Naive thymus-derived CD4-positive, alpha-beta T cell (primary cell): ENCODE measurements around the gene NCOA3. TPM values are rescaled to one million over a fixed set of nuclear protein-coding genes. Genes with fewer than 3 reads are reported as not detected.
A peak's percentile ranks its signal among the peaks of the same experiment; 100 is the strongest.

Source experiments
- ATAC-seq: fragments of 150-1000 bp; cut with Tn5 transposase; 2 replicates; pipeline ENCODE4 v1.10.0; 2021; ENCODE audit warnings: mild to moderate bottlenecking, moderate library complexity
- CTCF ChIA-PET: fragments of 350-600 bp; sonication (Branson Sonifier 250); formaldehyde crosslinking; loops from one replicate; lab custom pipeline; 2021; ENCODE audit warnings: antibody characterized with exemption; lab: Charles Lee
- POLR2A ChIA-PET: fragments of 350-600 bp; sonication (Branson Sonifier 250); formaldehyde crosslinking; loops from one replicate; lab custom pipeline; 2021; ENCODE audit warnings: antibody characterized with exemption, inconsistent platforms; lab: Charles Lee
- DNase-seq, 9 donors: peaks; one replicate each; pipeline versions ENCODE4 v3.0.0 to v3.0.0-alpha.2; 2020 to 2022; ENCODE audit warnings: mixed read lengths in 1 of 9
- H3K27ac ChIP-seq: one replicate; pipeline ENCODE4 v1.7.0; 2013; ENCODE audit warnings: mild to moderate bottlenecking, low read depth, low read length, moderate library complexity
- H3K27me3 ChIP-seq, 2 donors: one replicate each; pipeline ENCODE4 v1.7.0; 2013; ENCODE audit warnings: low read length in 2 of 2, mild to moderate bottlenecking in 2 of 2, moderate library complexity in 2 of 2; ENCODE audit not compliant: control insufficient read depth in 2 of 2, insufficient read depth in 2 of 2
- H3K36me3 ChIP-seq, 3 experiments: 1 replicate in 2 of 3; 2 replicates in 1 of 3; pipeline ENCODE4 v1.7.0; 2013; ENCODE audit warnings: low read length in 3 of 3, mild to moderate bottlenecking in 3 of 3, moderate library complexity in 1 of 3; ENCODE audit not compliant: insufficient read depth in 3 of 3, control insufficient read depth in 2 of 3
- H3K4me1 ChIP-seq, 2 donors: one replicate each; pipeline ENCODE4 v1.7.0; 2013; ENCODE audit warnings: low read length in 2 of 2, mild to moderate bottlenecking in 2 of 2, moderate library complexity in 1 of 2; ENCODE audit not compliant: control insufficient read depth in 2 of 2, insufficient read depth in 2 of 2
- H3K4me3 ChIP-seq: 2 replicates; pipeline ENCODE4 v1.7.0; 2013; ENCODE audit warnings: mild to moderate bottlenecking, low read length
- H3K9me3 ChIP-seq, 3 experiments: 1 replicate in 2 of 3; 2 replicates in 1 of 3; pipeline ENCODE4 v1.7.0; 2013; ENCODE audit warnings: low read length in 3 of 3; ENCODE audit not compliant: control insufficient read depth in 2 of 3
- H3K27ac Mint-ChIP-seq, 9 donors: one replicate each; pipeline ENCODE4 v1.8.0; 2020 to 2022; ENCODE audit warnings: mixed read lengths in 9 of 9, mild to moderate bottlenecking in 8 of 9, moderate library complexity in 5 of 9, inconsistent platforms in 2 of 9
- H3K27me3 Mint-ChIP-seq, 5 donors: one replicate each; pipeline ENCODE4 v1.8.0; 2021 to 2022; ENCODE audit warnings: mixed read lengths in 5 of 5, mild to moderate bottlenecking in 1 of 5
- H3K36me3 Mint-ChIP-seq, 5 donors: one replicate each; pipeline ENCODE4 v1.8.0; 2020 to 2022; ENCODE audit warnings: mixed read lengths in 5 of 5, mild to moderate bottlenecking in 3 of 5, inconsistent platforms in 1 of 5
- H3K4me1 Mint-ChIP-seq, 7 donors: one replicate each; pipeline ENCODE4 v1.8.0; 2020 to 2022; ENCODE audit warnings: mixed read lengths in 7 of 7, mild to moderate bottlenecking in 3 of 7, inconsistent platforms in 1 of 7
- H3K4me3 Mint-ChIP-seq, 10 donors: one replicate each; pipeline ENCODE4 v1.8.0; 2020 to 2022; ENCODE audit warnings: mild to moderate bottlenecking in 10 of 10, mixed read lengths in 10 of 10, moderate library complexity in 6 of 10, inconsistent platforms in 2 of 10
- H3K9me3 Mint-ChIP-seq, 11 donors: one replicate each; pipeline ENCODE4 v1.8.0; 2020 to 2022; ENCODE audit warnings: mixed read lengths in 11 of 11, mild to moderate bottlenecking in 4 of 11, inconsistent platforms in 1 of 11, moderate library complexity in 1 of 11
- intact Hi-C, 2 donors: fragments of 100-400 bp; cut with micrococcal nuclease; formaldehyde crosslinking; loops; one replicate each; pipeline ENCODE4 v1.15.1; 2023
- polyA plus RNA-seq, 2 donors: library from polyadenylated mRNA; unstranded; fragments of 300-500 nt; fragmentation: Illumina TruSeq; gene quantifications; one replicate each; pipeline ENCODE4 v1.2.3, GENCODE V29; 2021
- total RNA-seq, 6 experiments: library from RNA in 5 of 6; stranded (reverse) in 5 of 6; gene quantifications; 1 replicate in 5 of 6; 2 replicates in 1 of 6; pipeline ENCODE4 v1.2.3 and lab custom pipeline; 2021 to 2026

Gene NCOA3
- total and polyA plus RNA-seq, 7 experiments from 2014 or later: 20.3 to 115 (median 85.5) TPM

- intact Hi-C loops: no loop called here
- H3K36me3 Mint-ChIP-seq: peaks cover 0 to 25% (median 16%) of the 10 kb centered on the region in 5 donors
- peaks cover 53 to 84% (median 64%) of the 10 kb centered on the region in 7 donors for H3K4me1 Mint-ChIP-seq
- POLR2A ChIA-PET: no interaction called here
- peak overlapping the region in 2 of 9 donors; percentile 14 to 38 for H3K27ac Mint-ChIP-seq
- H3K4me3 Mint-ChIP-seq: peak overlapping the region in 4 of 10 donors; percentile 6 to 51 (median 22)
- no peak overlapping the region for H3K4me3 ChIP-seq
- no peaks in the 10 kb centered on the region for H3K27me3 Mint-ChIP-seq
- no peak for ATAC-seq
- no peaks in the 10 kb centered on the region for H3K27me3 ChIP-seq
- no peaks in the 10 kb centered on the region for H3K9me3 ChIP-seq
- CTCF ChIA-PET: no interaction called here
- H3K9me3 Mint-ChIP-seq: peaks cover 0 to 2% (median 0%) of the 10 kb centered on the region in 11 donors
- no peak overlapping the region for H3K27ac ChIP-seq
- H3K4me1 ChIP-seq: peaks cover 0 to 16% of the 10 kb centered on the region in 2 donors
- DNase-seq: no peak
- peaks cover 0 to 16% (median 0%) of the 10 kb centered on the region in 3 experiments for H3K36me3 ChIP-seq
Measured at GRCh38 chr20:47535994-47536393, 34.3 kb downstream of the NCOA3 start.

GRCh38 chr20:47540443-47541354 is 39.0 kb downstream of the NCOA3 start:
- ATAC-seq (peak; percentile 47), DNase-seq (no peak)
- POLR2A ChIA-PET: no interaction called here
- Mint-ChIP-seq H3K9me3 (peaks cover 0 to 1% (median 0%) of the 10 kb centered on the region in 11 donors), H3K36me3 (peaks cover 0 to 24% (median 9%) of the 10 kb centered on the region in 5 donors), H3K4me3 (peak overlapping the region in 7 of 10 donors; percentile 0 to 60 (median 39)), H3K27me3 (no peaks in the 10 kb centered on the region), H3K4me1 (peaks cover 55 to 92% (median 77%) of the 10 kb centered on the region in 7 donors), H3K27ac (peak overlapping the region in 8 of 9 donors; percentile 8 to 62 (median 22))
- Histone ChIP-seq H3K9me3 (no peaks in the 10 kb centered on the region), H3K27ac (no peak overlapping the region), H3K4me1 (peaks cover 0 to 10% of the 10 kb centered on the region in 2 donors), H3K36me3 (peaks cover 0 to 4% (median 0%) of the 10 kb centered on the region in 3 experiments), H3K4me3 (no peak overlapping the region), H3K27me3 (no peaks in the 10 kb centered on the region)
- intact Hi-C loops: loop anchor here in 1 of 2 donors (5.0 kb wide), 1 partner anchor 38 kb away; the partner anchor contains the start of gene NCOA3
- CTCF ChIA-PET: interaction anchor here (0.6 kb wide), 1 partner anchor 32 kb away, joined by 3 read pairs; no protein-coding TSS in a partner anchor

GRCh38 chr20:47541355-47541922 is 39.8 kb downstream of the NCOA3 start:
- Mint-ChIP-seq H3K36me3 (peaks cover 0 to 23% (median 4%) of the 10 kb centered on the region in 5 donors), H3K27me3 (no peaks in the 10 kb centered on the region), H3K4me3 (peak overlapping the region in 4 of 10 donors; percentile 14 to 39 (median 31)), H3K4me1 (peaks cover 56 to 91% (median 77%) of the 10 kb centered on the region in 7 donors), H3K27ac (peak overlapping the region in 5 of 9 donors; percentile 1 to 77 (median 51)), H3K9me3 (peaks cover 0 to 1% (median 0%) of the 10 kb centered on the region in 11 donors)
- POLR2A ChIA-PET: no interaction called here
- no peaks in the 10 kb centered on the region for H3K27me3 ChIP-seq
- intact Hi-C loops: loop anchor here in 1 of 2 donors (5.0 kb wide), 1 partner anchor 39 kb away; the partner anchor contains the start of gene NCOA3
- CTCF ChIA-PET: no interaction called here
- no peak for DNase-seq
- no peaks in the 10 kb centered on the region for H3K36me3 ChIP-seq
- H3K4me1 ChIP-seq: peaks cover 0 to 10% of the 10 kb centered on the region in 2 donors
- H3K27ac ChIP-seq: no peak overlapping the region
- H3K9me3 ChIP-seq: no peaks in the 10 kb centered on the region
- H3K4me3 ChIP-seq: no peak overlapping the region
- ATAC-seq: no peak

- CTCF ChIA-PET: no interaction called here
Measured at GRCh38 chr20:47543006-47543431, 41.3 kb downstream of the NCOA3 start.

GRCh38 chr20:47544240-47544639 is 42.6 kb downstream of the NCOA3 start:
- Mint-ChIP-seq H3K4me3 (peak overlapping the region in 5 of 10 donors; percentile 12 to 28 (median 23)), H3K4me1 (peaks cover 50 to 90% (median 76%) of the 10 kb centered on the region in 7 donors), H3K36me3 (peaks cover 4 to 23% (median 7%) of the 10 kb centered on the region in 5 donors), H3K9me3 (peaks cover 0 to 1% (median 0%) of the 10 kb centered on the region in 11 donors), H3K27ac (peak overlapping the region in 3 of 9 donors; percentile 1 to 60 (median 28)), H3K27me3 (no peaks in the 10 kb centered on the region)
- Histone ChIP-seq H3K9me3 (no peaks in the 10 kb centered on the region), H3K27ac (no peak overlapping the region), H3K36me3 (no peaks in the 10 kb centered on the region), H3K4me1 (peaks cover 0 to 3% of the 10 kb centered on the region in 2 donors), H3K27me3 (no peaks in the 10 kb centered on the region), H3K4me3 (no peak overlapping the region)
- ChIA-PET CTCF (no interaction called here), POLR2A (no interaction called here)
- intact Hi-C loops: loop anchor here in 1 of 2 donors (5.0 kb wide), 1 partner anchor 42 kb away; the partner anchor contains the start of gene NCOA3
- ATAC-seq: no peak
- no peak for DNase-seq

More at GRCh38 chr20:47543006-47543431, 41.3 kb downstream of the NCOA3 start:
- POLR2A ChIA-PET: no interaction called here
- H3K27ac Mint-ChIP-seq: peak overlapping the region in 7 of 9 donors; percentile 1 to 79 (median 33)
- peak; percentile 46 for ATAC-seq
- H3K27me3 ChIP-seq: no peaks in the 10 kb centered on the region
- DNase-seq: no peak
- H3K4me3 ChIP-seq: no peak overlapping the region
- no peaks in the 10 kb centered on the region for H3K27me3 Mint-ChIP-seq
- no peaks in the 10 kb centered on the region for H3K9me3 ChIP-seq
- no peak overlapping the region for H3K27ac ChIP-seq
- H3K36me3 Mint-ChIP-seq: peaks cover 4 to 27% (median 7%) of the 10 kb centered on the region in 5 donors
- H3K4me1 ChIP-seq: peaks cover 0 to 10% of the 10 kb centered on the region in 2 donors
- peaks cover 0 to 1% (median 0%) of the 10 kb centered on the region in 11 donors for H3K9me3 Mint-ChIP-seq
- H3K4me1 Mint-ChIP-seq: peaks cover 53 to 91% (median 82%) of the 10 kb centered on the region in 7 donors
- H3K4me3 Mint-ChIP-seq: peak overlapping the region in 4 of 10 donors; percentile 0 to 35 (median 20)
- intact Hi-C loops: loop anchor here in 1 of 2 donors (5.0 kb wide), 1 partner anchor 41 kb away; the partner anchor contains the start of gene NCOA3
- H3K36me3 ChIP-seq: no peaks in the 10 kb centered on the region

GRCh38 chr20:47544852-47545251 is 43.2 kb downstream of the NCOA3 start:
- H3K27ac Mint-ChIP-seq: peak overlapping the region in 1 of 9 donors; percentile 28
- Histone ChIP-seq H3K27ac (no peak overlapping the region), H3K36me3 (no peaks in the 10 kb centered on the region), H3K4me3 (no peak overlapping the region), H3K4me1 (peaks cover 0 to 3% of the 10 kb centered on the region in 2 donors), H3K27me3 (no peaks in the 10 kb centered on the region), H3K9me3 (no peaks in the 10 kb centered on the region)
- peaks cover 4 to 21% (median 7%) of the 10 kb centered on the region in 5 donors for H3K36me3 Mint-ChIP-seq
- intact Hi-C loops: loop anchor here in 1 of 2 donors (5.0 kb wide), 1 partner anchor 43 kb away; the partner anchor contains the start of gene NCOA3
- DNase-seq (no peak), ATAC-seq (no peak)
- ChIA-PET CTCF (no interaction called here), POLR2A (interaction anchor here (0.6 kb wide), 1 partner anchor 57 kb away, joined by 3 read pairs; no protein-coding TSS in a partner anchor)
- H3K9me3 Mint-ChIP-seq: peaks cover 0 to 1% (median 0%) of the 10 kb centered on the region in 11 donors
- peaks cover 48 to 90% (median 76%) of the 10 kb centered on the region in 7 donors for H3K4me1 Mint-ChIP-seq
- peak overlapping the region in 2 of 10 donors; percentile 25 to 28 for H3K4me3 Mint-ChIP-seq
- H3K27me3 Mint-ChIP-seq: no peaks in the 10 kb centered on the region
